Gastrocnemius medialis (tissue), 4 donors: ENCODE measurements around the gene HAUS2.
"Not testable (repeated sequence)": the region's sequence is repeated elsewhere in the genome, so short reads cannot be mapped to it uniquely, and the experiment has no call there.

ENCODE experiments used
- CTCF ChIP-seq, 5 experiments: fragments of 450-650 bp in 3 of 5; fragments of 200-600 bp in 2 of 5; sonication (generic) in 2 of 5; IDR thresholded peaks in 4 of 5; conservative IDR thresholded peaks in 1 of 5; 1 replicate in 4 of 5; 2 replicates in 1 of 5; pipeline ENCODE4 v1.5.1; 2016 to 2019; ENCODE audit warnings: antibody characterized with exemption in 5 of 5, mild to moderate bottlenecking in 3 of 5, moderate library complexity in 3 of 5
- POLR2A ChIP-seq, 2 donors: fragments of 450-650 bp; IDR thresholded peaks; one replicate each; pipeline ENCODE4 v1.6.1; 2017; ENCODE audit warnings: antibody characterized with exemption in 2 of 2, mild to moderate bottlenecking in 2 of 2, moderate library complexity in 2 of 2

- not testable (repeated sequence) for TF ChIP-seq CTCF (IDR thresholded peaks at IDR 0.05 in 4 of 5, conservative IDR thresholded peaks at IDR 0.05 in 1 of 5); POLR2A (IDR thresholded peaks at IDR 0.05)
These were observed 52.7 kb downstream of the HAUS2 start for GRCh38 chr15:42601316-42601715.
